HepG2 (cell line): ENCODE results near the gene FGF3. TPM values are rescaled to one million over a fixed set of nuclear protein-coding genes. Genes with fewer than 3 reads are reported as not detected.

Experiments
- ATAC-seq: fragments of 200-7000 bp; cut with Tn5 transposase; 3 replicates; pipeline ENCODE4 v1.9.1; 2020; ENCODE audit warnings: mild to moderate bottlenecking, moderate library complexity
- BruUV-seq: library from RNA; stranded (reverse); fragments of 400-500 nt; replicated peaks from 2 replicates; lab custom pipeline; 2021; lab: Mats Ljungman, UMichigan
- CTCF ChIA-PET: fragments of 300-600 bp; formaldehyde crosslinking; extraction: SDS; loops from one replicate; lab custom pipeline; 2021; ENCODE audit warnings: low total read pairs, inconsistent platforms, low intra/inter-chr PET ratio; lab: Yijun Ruan, JAX
- POLR2A ChIA-PET: fragments of 350-600 bp; sonication (Branson Sonifier 250); formaldehyde crosslinking; loops from one replicate; lab custom pipeline; 2020; ENCODE audit warnings: antibody characterized with exemption, inconsistent platforms; lab: Yijun Ruan, JAX
- DNase-seq: peaks from one replicate; pipeline ENCODE4 v3.0.0-alpha.2; 2015; ENCODE audit warnings: low spot score
- FAIRE-seq: peaks from 3 replicates; lab custom pipeline; 2011; peaks lifted over from hg19 to GRCh38; lab: Jason Lieb, UNC
- H2AFZ ChIP-seq: one replicate; pipeline ENCODE4 v1.6.1; 2011; ENCODE audit warnings: low read length, inconsistent platforms
- H3K27ac ChIP-seq: fragments of 300-600 bp; 3 replicates; pipeline ENCODE4 v1.8.0; 2011; ENCODE audit warnings: mixed run types, mild to moderate bottlenecking, mixed read lengths, low read length, inconsistent platforms; ENCODE audit not compliant: insufficient read depth; ENCODE audit errors: extremely low read length
- H3K27me3 ChIP-seq, 2 experiments: fragments of 200-600 bp in 1 of 2; 2 replicates in 1 of 2; 3 replicates in 1 of 2; pipeline versions ENCODE4 v1.6.0 to v1.8.0; 2011; ENCODE audit warnings: low read length in 2 of 2, mild to moderate bottlenecking in 2 of 2, moderate library complexity in 2 of 2, inconsistent platforms in 1 of 2; ENCODE audit not compliant: insufficient read depth in 2 of 2, control insufficient read depth in 1 of 2
- H3K36me3 ChIP-seq, 2 experiments: fragments of 200-600 bp in 1 of 2; replicated peaks in 1 of 2; 2 replicates in 1 of 2; 3 replicates in 1 of 2; pipeline versions ENCODE4 v1.5.1 to v1.8.0; 2011; ENCODE audit warnings: low read length in 2 of 2, inconsistent platforms in 1 of 2; ENCODE audit not compliant: insufficient read depth in 2 of 2, control insufficient read depth in 1 of 2
- H3K4me1 ChIP-seq: 2 replicates; pipeline ENCODE4 v1.5.1; 2012; ENCODE audit warnings: low read length, inconsistent platforms; ENCODE audit not compliant: insufficient read depth
- H3K4me2 ChIP-seq: 2 replicates; pipeline ENCODE4 v1.6.0; 2011; ENCODE audit warnings: low read depth, low read length, inconsistent platforms
- H3K4me3 ChIP-seq, 3 experiments: fragments of 200-600 bp in 1 of 3; sonication (generic), shearing (Covaris generic) in 1 of 3; replicated peaks in 1 of 3; 2 replicates each; pipeline ENCODE4 v1.5.1; 2011 to 2016; ENCODE audit warnings: low read length in 3 of 3, inconsistent platforms in 2 of 3, low read depth in 2 of 3, mild to moderate bottlenecking in 2 of 3, control low read depth in 1 of 3, mixed read lengths in 1 of 3; ENCODE audit not compliant: insufficient read depth in 1 of 3
- H3K79me2 ChIP-seq: one replicate; pipeline ENCODE4 v1.6.1; 2011; ENCODE audit warnings: low read length, inconsistent platforms; ENCODE audit not compliant: insufficient read depth
- H3K9ac ChIP-seq: 2 replicates; pipeline ENCODE4 v1.6.0; 2011; ENCODE audit warnings: mild to moderate bottlenecking, low read depth, low read length, inconsistent platforms; ENCODE audit not compliant: insufficient read depth
- H3K9me3 ChIP-seq: 2 replicates; pipeline ENCODE4 v1.5.1; 2012; ENCODE audit warnings: mild to moderate bottlenecking, low read length
- H4K20me1 ChIP-seq: 2 replicates; pipeline ENCODE4 v1.6.0; 2011; ENCODE audit warnings: inconsistent platforms, mild to moderate bottlenecking, low read length, moderate library complexity; ENCODE audit not compliant: insufficient read depth
- ATF7 ChIP-seq, 2 experiments: fragments of 450-650 bp in 1 of 2; sonication (generic) in 1 of 2; formaldehyde crosslinking in 1 of 2; IDR thresholded peaks; 2 replicates each; pipeline versions ENCODE4 v1.4.0 to v1.6.1; 2016 to 2020; ENCODE audit warnings: antibody characterized with exemption in 1 of 2, mild to moderate bottlenecking in 1 of 2, missing genetic modification reagents in 1 of 2
- NCOA1 ChIP-seq: sonication (generic); formaldehyde crosslinking; IDR thresholded peaks from 2 replicates; pipeline ENCODE4 v1.9.0; 2021; ENCODE audit warnings: missing genetic modification reagents
- TFAP4 ChIP-seq: sonication (generic); IDR thresholded peaks from 2 replicates; pipeline ENCODE4 v1.6.1; 2016; ENCODE audit warnings: low read depth, borderline replicate concordance
- TIGD3 ChIP-seq: sonication (generic); formaldehyde crosslinking; IDR thresholded peaks from 2 replicates; pipeline ENCODE4 v1.5.1; 2020; ENCODE audit warnings: mild to moderate bottlenecking, missing genetic modification reagents, borderline replicate concordance
- UBTF ChIP-seq: sonication (generic); formaldehyde crosslinking; IDR thresholded peaks from 2 replicates; pipeline ENCODE4 v1.4.0; 2020; ENCODE audit warnings: mild to moderate bottlenecking, missing genetic modification reagents
- ZFP91 ChIP-seq: sonication (generic); formaldehyde crosslinking; IDR thresholded peaks from 2 replicates; pipeline ENCODE4 v1.9.0; 2022; ENCODE audit warnings: missing genetic modification reagents, mild to moderate bottlenecking, borderline replicate concordance
- ZSCAN21 ChIP-seq: sonication (generic); formaldehyde crosslinking; IDR thresholded peaks from 2 replicates; pipeline ENCODE4 v1.8.0; 2022; ENCODE audit warnings: mild to moderate bottlenecking, missing genetic modification reagents, moderate library complexity, borderline replicate concordance
- WGBS: methylation state at CpG from one replicate; pipeline ENCODE4 v1.1.6; 2017; ENCODE audit warnings: low lambda C conversion rate; 5-methylcytosine and 5-hydroxymethylcytosine counted together
- in situ Hi-C: cut with HindIII; loops from 2 replicates; pipeline ENCODE4 v1.10.0; 2017; ENCODE audit warnings: low pct_unique_long_range_greater_than_20kb; ENCODE audit not compliant: extremely low pct_ligation_motif_present
- intact Hi-C: fragments of 100-400 bp; cut with micrococcal nuclease; formaldehyde crosslinking; loops from one replicate; pipeline ENCODE4 v1.10.0; 2022; ENCODE audit not compliant: unreplicated experiment
- polyA plus RNA-seq, 8 experiments: library from polyadenylated mRNA; depleted of rRNA in 3 of 8; stranded (reverse) in 7 of 8; unstranded in 1 of 8; fragments of >200 nt; fragmentation: Illumina TruSeq in 4 of 8; extraction: Trizol in 4 of 8; gene quantifications; 2 replicates each; pipeline versions ENCODE4 v1.2.1 to v1.2.3, GENCODE V29; 2011 to 2016; ENCODE audit warnings: low read depth in 4 of 8, missing spikeins in 1 of 8, mixed read lengths in 1 of 8; ENCODE audit not compliant: insufficient read depth in 1 of 8
- total RNA-seq, 5 experiments: library from RNA; depleted of rRNA; stranded (reverse); fragments of >200 nt; fragmentation: Illumina TruSeq; extraction: Trizol; gene quantifications; 2 replicates each; pipeline ENCODE4 v1.2.3, GENCODE V29; 2016; ENCODE audit warnings: low read depth in 1 of 5

Gene FGF3
- total and polyA plus RNA-seq, 2 of the 13 experiments (the other 11 are each of a cell fraction or from before 2014, with no cell fraction given): not detected

- H3K4me2 ChIP-seq: no peak overlapping the region
- CTCF ChIA-PET: no interaction called here
- no peak for TF ChIP-seq TFAP4
- TF ChIP-seq ATF7 (IDR thresholded peaks at IDR 0.05): no peak
- no peak for TF ChIP-seq ATF7 (CRISPR knock-in tag; IDR thresholded peaks at IDR 0.05)
- no peak for TF ChIP-seq UBTF (CRISPR knock-in tag)
- TF ChIP-seq ZSCAN21 (CRISPR knock-in tag): no peak
- no peak for TF ChIP-seq ZFP91 (CRISPR knock-in tag)
- no peak for TF ChIP-seq NCOA1 (CRISPR knock-in tag)
- no peak for TF ChIP-seq TIGD3 (CRISPR knock-in tag)
- 100% methylated on average over 1 of the region's 7 CpGs for WGBS
- H3K27ac ChIP-seq: no peak overlapping the region
- H4K20me1 ChIP-seq: 0 out of 2 replicates have a peak, but pooled peaks cover 4% of the 10 kb centered on the region
- FAIRE-seq: no peak
- no peaks in the 10 kb centered on the region for H3K9me3 ChIP-seq
- DNase-seq: no peak
- H3K9ac ChIP-seq: no peak overlapping the region
- no peak overlapping the region for H2AFZ ChIP-seq
- no peak overlapping the region for H3K4me3 ChIP-seq
- ATAC-seq: no peak
- POLR2A ChIA-PET: no interaction called here
- no TSS peak for BruUV-seq
- no peaks in the 10 kb centered on the region for H3K4me1 ChIP-seq
- H3K79me2 ChIP-seq: no peaks in the 10 kb centered on the region
- H3K27me3 ChIP-seq: peaks cover 14 to 42% of the 10 kb centered on the region in 2 experiments; a peak in 4 of 5 replicates
- in situ Hi-C loops (no loop called here), intact Hi-C loops (no loop called here)
- no peaks in the 10 kb centered on the region for H3K36me3 ChIP-seq
These were observed 7.0 kb downstream of the FGF3 start for GRCh38 chr11:69812256-69812655.
